ENCODE results near the gene EPHB1.
"Not testable (repeated sequence)": the region's sequence is repeated elsewhere in the genome, so short reads cannot be mapped to it uniquely, and the experiment has no call there.

EPHB1 gene

GRCh38 chr3:135091946-135092345 lies 296.9 kb downstream of the EPHB1 start:
- no peak for DNase-seq

- no peak for DNase-seq
Observed at GRCh38 chr3:135093121-135093520, 298.1 kb downstream of the EPHB1 start.

GRCh38 chr3:135097276-135097946 lies 302.4 kb downstream of the EPHB1 start:
- DNase-seq = no peak

- DNase-seq = no peak
Observed at GRCh38 chr3:135099734-135100355, 304.8 kb downstream of the EPHB1 start.

- DNase-seq = no peak
Observed at GRCh38 chr3:135100366-135100765, 305.3 kb downstream of the EPHB1 start.

- DNase-seq = no peak
Observed at GRCh38 chr3:135103917-135104316, 308.9 kb downstream of the EPHB1 start.

- DNase-seq = peak; percentile 15 to 24 (median 17)
Observed at GRCh38 chr3:135106445-135106844, 311.4 kb downstream of the EPHB1 start.

GRCh38 chr3:135107043-135107442 lies 312.0 kb downstream of the EPHB1 start:
- no peak for DNase-seq

- no peak for DNase-seq
Observed at GRCh38 chr3:135109681-135110080, 314.6 kb downstream of the EPHB1 start.

GRCh38 chr3:135114551-135114950 lies 319.5 kb downstream of the EPHB1 start:
- not testable (repeated sequence) for DNase-seq

- DNase-seq = no peak
Observed at GRCh38 chr3:135117977-135118376, 322.9 kb downstream of the EPHB1 start.

- DNase-seq = no peak
Observed at GRCh38 chr3:135118792-135119191, 323.7 kb downstream of the EPHB1 start.

GRCh38 chr3:135125171-135125801 lies 330.2 kb downstream of the EPHB1 start:
- peak in 2 of 3 donors; percentile 30 to 41 for DNase-seq

GRCh38 chr3:135127946-135128470 lies 332.9 kb downstream of the EPHB1 start:
- no peak for DNase-seq

- no peak for DNase-seq
Observed at GRCh38 chr3:135128818-135129217, 333.8 kb downstream of the EPHB1 start.

GRCh38 chr3:135131290-135131689 lies 336.2 kb downstream of the EPHB1 start:
- DNase-seq = no peak

- DNase-seq = no peak
Observed at GRCh38 chr3:135133905-135134683, 339.0 kb downstream of the EPHB1 start.

- no peak for DNase-seq
Observed at GRCh38 chr3:135134684-135135075, 339.6 kb downstream of the EPHB1 start.

GRCh38 chr3:135135445-135135844 lies 340.4 kb downstream of the EPHB1 start:
- no peak for DNase-seq

GRCh38 chr3:135136361-135137100 lies 341.5 kb downstream of the EPHB1 start:
- DNase-seq = no peak

- no peak for DNase-seq
Observed at GRCh38 chr3:135137296-135137695, 342.2 kb downstream of the EPHB1 start.

GRCh38 chr3:135138776-135139175 lies 343.7 kb downstream of the EPHB1 start:
- DNase-seq = no peak
